Measurements from ENCODE around the gene SLC10A2.

The SLC10A2 gene

DNA sequence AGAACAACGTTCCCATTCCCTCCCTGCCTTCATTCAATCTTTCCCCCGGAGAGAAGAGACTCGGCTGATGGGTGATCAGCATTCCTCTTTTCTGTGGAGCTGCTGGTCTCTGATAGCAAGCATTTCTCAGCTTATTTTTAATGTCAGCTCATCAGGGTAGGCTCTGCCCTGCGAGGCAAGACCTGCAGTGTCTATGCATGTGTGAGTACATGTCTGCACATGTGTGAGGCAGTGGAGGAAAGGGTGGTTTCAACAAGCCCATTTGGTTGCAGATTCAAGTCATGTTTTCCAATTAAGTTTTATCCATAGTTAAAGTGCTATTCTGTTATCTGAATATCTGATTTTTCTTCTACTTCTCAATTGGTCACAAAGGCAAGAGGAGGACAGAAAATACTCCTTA is 19.5 kb downstream of the SLC10A2 start:
- no peak for DNase-seq (ENCODE audit: low read depth)

- no peak for DNase-seq (ENCODE audit: low read depth)
Observed at GRCh38 chr13:103044056-103044455, 22.2 kb downstream of the SLC10A2 start.

DNA sequence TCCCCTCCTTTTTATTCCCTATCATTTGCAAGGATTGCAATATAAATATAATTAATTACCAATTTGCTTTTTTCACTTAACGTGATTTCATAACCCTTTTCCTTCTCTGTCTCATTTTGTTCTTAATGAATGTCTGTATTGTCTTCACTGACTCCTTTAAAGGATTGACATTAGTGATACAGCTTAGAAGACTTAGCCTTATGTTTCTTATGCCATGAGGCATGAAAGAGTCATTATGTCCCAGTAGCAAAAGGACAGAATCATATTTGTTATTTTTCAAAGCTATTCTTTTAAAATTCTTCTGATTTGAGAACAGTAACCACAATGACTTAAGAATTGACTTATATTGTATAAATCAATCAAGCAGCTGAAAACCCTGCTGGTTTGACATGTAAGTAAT is 26.2 kb downstream of the SLC10A2 start:
- DNase-seq (ENCODE audit: low read depth) = no peak

GRCh38 chr13:103039183-103039582 is 27.0 kb downstream of the SLC10A2 start:
- DNase-seq (ENCODE audit: low read depth) = no peak

GRCh38 chr13:103036268-103036667 is 29.9 kb downstream of the SLC10A2 start:
- no peak for DNase-seq (ENCODE audit: low read depth)

DNA sequence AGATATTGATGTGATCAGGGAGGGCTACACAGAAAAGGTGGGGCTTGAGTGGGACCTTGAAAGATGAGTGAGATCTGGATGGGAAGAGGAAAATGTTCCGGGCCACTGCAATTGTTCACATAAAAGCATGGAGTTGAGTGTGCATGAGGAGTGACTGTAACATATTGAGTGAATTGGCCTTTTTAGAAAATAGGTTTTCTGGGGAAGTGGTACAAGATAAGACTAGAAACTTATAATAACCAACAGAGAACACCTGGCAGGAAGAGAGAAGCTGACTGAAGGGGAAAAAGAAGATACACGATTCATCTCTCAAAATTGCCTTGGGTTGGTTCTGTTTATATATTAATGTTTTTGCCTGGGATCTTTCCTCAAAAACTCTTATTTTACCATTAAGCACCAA is 32.2 kb downstream of the SLC10A2 start:
- DNase-seq (ENCODE audit: low read depth) = no peak

DNA sequence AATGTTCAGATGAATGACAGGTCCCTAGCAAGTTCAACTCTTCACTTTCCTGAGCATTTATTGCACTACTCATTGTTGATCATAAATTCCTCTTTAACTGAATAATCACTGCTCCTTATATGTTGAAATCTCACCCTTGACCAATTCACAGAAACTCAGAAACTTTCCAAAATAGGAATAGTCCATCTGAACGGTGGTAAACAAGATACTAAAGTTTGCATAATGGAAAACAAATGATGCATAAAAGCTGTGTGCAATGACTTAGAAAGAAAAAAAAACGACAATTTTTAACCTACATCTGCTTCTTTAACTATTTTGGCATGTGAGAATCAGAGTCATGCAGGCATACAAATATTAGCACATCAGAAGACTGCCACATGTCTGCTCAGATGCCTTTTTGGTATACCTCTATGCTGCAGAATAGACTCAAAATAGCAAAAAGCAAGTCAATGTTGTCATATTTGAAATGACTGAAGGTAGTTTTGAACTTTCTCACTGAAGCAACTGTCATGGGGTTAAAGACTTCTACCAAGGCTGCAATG is 34.8 kb downstream of the SLC10A2 start:
- DNase-seq (ENCODE audit: low read depth) = no peak

DNA sequence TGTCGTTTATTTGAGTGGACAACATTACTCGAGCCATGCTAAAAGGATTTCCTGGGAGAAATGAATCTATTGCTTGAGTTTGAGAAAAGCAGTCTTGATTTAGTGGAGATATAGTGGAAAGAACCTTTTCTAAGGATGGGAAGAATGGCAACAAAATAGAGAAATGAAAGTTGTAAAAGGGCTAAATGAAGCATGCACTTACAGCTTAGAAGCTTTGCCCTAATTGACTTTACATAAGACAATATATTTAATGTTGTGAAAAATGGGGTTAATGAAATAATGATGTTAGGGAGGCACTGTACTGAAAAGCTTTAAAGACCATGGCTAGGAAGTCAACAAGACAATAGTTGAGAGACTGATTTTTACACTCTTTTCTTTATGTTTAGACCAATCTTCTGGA is 35.4 kb downstream of the SLC10A2 start:
- no peak for DNase-seq (ENCODE audit: low read depth)

- DNase-seq (ENCODE audit: low read depth) = no peak
Observed at GRCh38 chr13:103029798-103030197, 36.4 kb downstream of the SLC10A2 start.

DNA sequence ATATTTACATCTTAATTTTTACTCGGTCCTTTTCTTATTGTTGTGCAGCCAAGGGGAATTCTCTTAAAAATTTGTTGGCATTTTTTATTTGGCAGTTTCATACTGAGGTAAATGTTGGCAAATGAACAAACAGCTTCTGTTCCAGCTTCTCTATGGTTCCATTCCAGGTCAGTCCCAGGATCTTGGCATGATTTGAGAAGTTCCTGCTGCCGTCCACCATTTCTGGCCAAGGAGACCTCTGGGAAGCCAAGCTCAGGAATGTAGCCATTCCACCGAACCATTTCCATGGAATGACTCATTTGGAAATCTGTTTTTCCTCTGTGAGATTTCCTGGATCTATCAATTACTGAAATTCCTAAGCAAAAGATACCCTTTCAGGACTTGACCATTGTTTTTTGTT is 43.9 kb downstream of the SLC10A2 start:
- no peak for DNase-seq (ENCODE audit: low read depth)

DNA sequence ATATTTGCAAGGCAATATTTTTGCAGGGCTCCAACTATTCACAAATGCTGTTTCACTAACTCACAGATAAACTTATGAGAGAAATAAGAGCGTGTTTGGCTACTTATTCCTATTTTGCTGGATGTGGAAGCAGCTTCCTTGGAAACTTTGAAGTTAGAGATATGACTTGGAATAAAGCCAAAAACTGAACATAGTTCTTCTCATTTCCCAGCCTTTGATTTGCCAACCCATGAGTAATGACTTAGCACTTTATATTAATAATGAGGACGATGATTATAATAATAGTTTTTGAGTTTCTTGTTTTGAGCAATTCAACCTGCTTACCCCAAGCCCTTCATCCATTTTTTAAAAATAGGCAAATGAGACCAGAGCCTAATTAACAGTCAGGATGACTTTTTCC is 47.7 kb downstream of the SLC10A2 start:
- no peak for DNase-seq (ENCODE audit: low read depth)

- no peak for DNase-seq (ENCODE audit: low read depth)
Observed at GRCh38 chr13:103012646-103013045, 53.6 kb downstream of the SLC10A2 start.

DNA sequence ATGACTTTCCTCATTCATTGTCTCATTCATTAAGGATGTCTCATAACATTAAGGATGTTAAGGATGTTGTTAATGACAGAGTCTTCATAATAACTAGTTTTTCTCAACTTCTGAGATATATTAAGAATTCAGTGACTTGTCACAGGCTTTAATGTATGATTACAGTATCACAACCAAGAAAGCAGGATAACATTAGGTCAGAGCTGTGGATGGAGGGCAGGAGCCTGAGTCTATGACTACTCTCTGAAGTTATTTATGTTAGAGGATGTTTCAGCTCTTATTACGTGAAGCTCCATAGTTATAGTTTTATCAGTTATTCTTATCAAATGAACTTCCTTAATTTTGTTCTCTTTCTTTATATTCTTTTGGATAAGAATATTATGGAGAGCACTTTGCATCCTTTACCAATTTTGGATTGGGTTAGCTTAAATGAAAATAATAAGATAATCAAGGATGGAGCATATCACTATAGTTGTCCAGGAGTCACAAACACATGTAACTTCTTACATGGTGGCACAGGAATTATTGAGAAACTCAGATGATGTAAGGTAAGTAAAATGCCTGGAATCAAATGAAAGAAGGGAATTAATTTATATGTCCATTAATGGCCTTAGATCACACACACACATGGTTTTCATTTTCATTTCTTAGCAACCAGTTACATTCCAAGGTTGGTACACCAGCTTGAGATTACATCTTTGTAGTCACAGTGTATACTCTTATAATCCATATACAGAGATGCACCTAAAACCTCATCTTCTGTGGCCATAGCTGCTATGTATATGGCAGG is 57.0 kb downstream of the SLC10A2 start:
- DNase-seq (ENCODE audit: low read depth) = no peak

DNA sequence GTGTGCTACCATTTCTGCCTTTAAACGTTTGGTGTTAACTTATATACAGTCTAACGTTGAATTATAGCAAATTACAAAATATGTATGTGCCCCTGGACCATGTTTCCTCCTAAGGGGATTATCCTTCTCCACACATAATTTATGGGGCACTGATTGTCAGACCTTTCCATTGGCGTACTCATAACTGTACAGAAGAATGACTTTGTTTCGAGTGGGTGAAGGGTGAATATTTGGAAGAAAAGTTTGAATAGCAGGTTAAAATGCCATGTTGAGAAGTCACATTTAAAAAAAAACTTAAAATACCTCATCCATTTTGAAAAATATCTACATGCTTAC is 58.8 kb downstream of the SLC10A2 start:
- DNase-seq (ENCODE audit: low read depth) = no peak

GRCh38 chr13:103006641-103007426 is 59.4 kb downstream of the SLC10A2 start:
- DNase-seq (ENCODE audit: low read depth) = no peak

DNA sequence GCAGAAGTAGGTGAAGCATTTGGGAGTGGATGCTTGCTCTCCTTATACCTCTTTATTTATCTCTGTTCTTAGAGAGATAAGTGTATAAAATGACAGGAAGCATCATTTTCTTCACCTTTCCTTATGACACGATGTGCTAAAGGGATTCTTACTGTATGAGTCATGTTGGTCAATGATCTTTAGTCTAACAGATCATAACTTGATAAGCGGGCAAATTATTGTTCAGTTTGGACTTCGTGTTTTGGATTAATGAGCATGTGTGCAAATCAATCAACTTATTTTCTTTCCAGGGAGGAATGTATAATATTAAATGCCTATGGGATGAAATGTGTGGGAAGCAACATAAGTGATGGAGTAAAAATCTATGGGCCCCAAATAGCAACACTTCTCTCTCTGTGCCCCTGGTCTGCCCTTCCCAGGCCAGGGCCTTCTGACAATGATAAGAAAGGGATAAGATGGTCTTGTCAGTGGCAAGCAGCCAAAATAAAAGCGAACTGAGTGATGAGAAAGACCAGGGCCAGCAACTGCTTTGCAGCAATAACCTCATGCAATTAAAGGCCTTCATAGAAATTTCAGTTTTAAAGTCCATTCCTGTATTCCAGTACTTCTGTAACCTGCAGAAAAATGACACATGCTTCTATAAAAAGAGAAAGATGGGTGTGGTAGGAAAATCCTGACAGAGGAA is 61.4 kb downstream of the SLC10A2 start:
- DNase-seq (ENCODE audit: low read depth) = no peak

DNA sequence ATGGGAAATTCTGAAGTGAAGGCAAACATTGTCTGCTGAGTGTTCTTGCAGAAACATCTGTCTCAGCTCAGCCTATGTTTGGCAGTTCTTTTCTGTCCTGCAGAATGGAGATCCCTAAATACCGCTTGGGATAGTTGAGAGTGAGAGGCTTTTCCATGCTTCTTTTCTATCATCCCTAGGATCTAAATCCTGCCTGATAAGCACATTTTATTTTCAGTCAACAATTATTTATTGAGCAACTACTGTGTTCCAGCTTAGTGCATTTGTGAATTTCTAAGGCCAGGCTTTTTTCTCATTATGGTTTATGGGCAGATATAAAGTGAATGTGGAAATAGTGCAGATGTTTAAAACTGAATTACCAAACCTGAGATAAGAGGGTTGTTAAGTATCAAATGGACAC is 62.6 kb downstream of the SLC10A2 start:
- no peak for DNase-seq (ENCODE audit: low read depth)

- no peak for DNase-seq (ENCODE audit: low read depth)
Observed at GRCh38 chr13:103002279-103002678, 63.9 kb downstream of the SLC10A2 start.

GRCh38 chr13:103000157-103000556 is 66.1 kb downstream of the SLC10A2 start:
- DNase-seq (ENCODE audit: low read depth) = no peak

GRCh38 chr13:102999499-102999898 is 66.7 kb downstream of the SLC10A2 start:
- no peak for DNase-seq (ENCODE audit: low read depth)
